Activated CD4-positive, alpha-beta memory T cell treated with anti-CD3 and anti-CD28 coated beads for 36 hours (primary cell): Measurements from ENCODE around the gene HOMER1. TPM values are rescaled to one million over a fixed set of nuclear protein-coding genes. Genes with fewer than 3 reads are reported as not detected.

ENCODE experiments used
- CTCF ChIA-PET: fragments of 350-600 bp; sonication (Branson Sonifier 250); formaldehyde crosslinking; loops from one replicate; lab custom pipeline; 2021; ENCODE audit warnings: antibody characterized with exemption, inconsistent platforms; lab: Charles Lee
- POLR2A ChIA-PET: fragments of 350-600 bp; sonication (Branson Sonifier 250); formaldehyde crosslinking; loops from one replicate; lab custom pipeline; 2021; ENCODE audit warnings: antibody characterized with exemption; lab: Charles Lee
- DNase-seq: peaks from one replicate; pipeline ENCODE4 v3.0.0-alpha.2; 2020
- H3K27ac Mint-ChIP-seq: one replicate; pipeline ENCODE4 v1.8.0; 2021; ENCODE audit warnings: mixed read lengths
- H3K27me3 Mint-ChIP-seq: one replicate; pipeline ENCODE4 v1.8.0; 2021; ENCODE audit warnings: mixed read lengths
- H3K36me3 Mint-ChIP-seq: one replicate; pipeline ENCODE4 v1.8.0; 2021; ENCODE audit warnings: mixed read lengths
- H3K4me1 Mint-ChIP-seq: one replicate; pipeline ENCODE4 v1.8.0; 2021; ENCODE audit warnings: low read depth, mixed read lengths
- H3K4me3 Mint-ChIP-seq: one replicate; pipeline ENCODE4 v1.8.0; 2021; ENCODE audit warnings: mild to moderate bottlenecking, mixed read lengths
- H3K9me3 Mint-ChIP-seq: one replicate; pipeline ENCODE4 v1.8.0; 2021; ENCODE audit warnings: mixed read lengths
- intact Hi-C: fragments of 100-400 bp; cut with micrococcal nuclease; formaldehyde crosslinking; loops from one replicate; pipeline ENCODE4 v1.15.1; 2023
- total RNA-seq, 2 experiments: library from RNA; stranded (reverse); gene quantifications; one replicate each; pipeline ENCODE4 v1.2.3, GENCODE V29; 2021

The HOMER1 gene
- total RNA-seq, 2 experiments from 2014 or later: 3.8 to 4.3 TPM

DNA sequence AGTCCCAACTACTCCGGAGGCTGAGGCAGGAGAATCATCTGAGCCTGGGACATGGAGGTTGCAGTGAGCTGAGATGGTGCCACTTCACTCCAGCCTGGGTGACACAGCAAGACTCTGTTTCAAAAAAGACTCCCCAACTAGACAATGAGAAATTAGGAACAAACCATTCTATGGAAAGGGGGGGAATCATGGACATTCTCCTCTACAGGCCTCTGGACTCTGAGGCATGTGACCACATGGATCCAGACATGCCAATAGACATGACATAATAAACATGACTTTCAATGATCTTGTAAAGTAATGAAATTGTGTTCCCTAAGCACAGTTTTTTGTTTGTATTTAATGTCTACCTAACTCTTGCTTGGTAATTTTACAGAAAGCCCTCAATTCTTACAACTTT, 8.8 kb downstream of the HOMER1 start:
- CTCF ChIA-PET: no interaction called here
- intact Hi-C loops: no loop called here
- no peak overlapping the region for H3K4me3 Mint-ChIP-seq
- H3K9me3 Mint-ChIP-seq: no peaks in the 10 kb centered on the region
- H3K27me3 Mint-ChIP-seq: peaks cover 1% of the 10 kb centered on the region
- POLR2A ChIA-PET: no interaction called here
- H3K4me1 Mint-ChIP-seq: peaks cover 5% of the 10 kb centered on the region
- H3K27ac Mint-ChIP-seq: no peak overlapping the region
- DNase-seq: no peak
- H3K36me3 Mint-ChIP-seq: no peaks in the 10 kb centered on the region

DNA sequence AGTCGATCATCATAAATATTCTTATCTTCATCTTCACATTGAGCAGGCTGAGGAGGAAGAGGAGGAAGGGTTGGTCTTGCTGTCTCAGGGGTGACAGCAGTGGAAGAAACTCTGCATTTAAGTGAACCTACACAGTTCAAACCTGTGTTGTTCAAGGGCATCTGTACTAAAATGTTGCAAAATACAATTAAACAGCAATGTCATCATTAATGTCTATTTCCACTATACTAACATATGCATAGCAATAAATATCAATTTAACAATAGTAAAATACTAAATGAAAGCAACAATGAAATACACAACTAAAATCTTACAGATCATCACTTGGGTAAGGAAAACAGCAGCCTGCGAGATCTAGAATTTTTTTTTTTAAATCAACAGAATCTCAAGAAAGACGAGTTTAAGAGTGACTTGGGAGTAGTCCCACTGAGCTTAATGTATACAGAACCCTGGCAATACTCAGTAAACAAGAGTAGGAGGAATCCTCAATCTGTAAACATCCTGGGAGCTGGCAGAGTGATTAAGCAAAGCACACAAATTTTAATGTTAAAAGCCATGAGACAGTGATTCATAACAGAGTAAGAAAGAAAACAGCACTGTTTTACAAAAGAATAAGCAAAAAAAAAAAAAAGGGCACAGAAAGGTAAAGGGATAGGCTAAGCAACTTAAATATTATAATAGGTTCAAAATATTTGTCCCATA, 10.0 kb downstream of the HOMER1 start:
- POLR2A ChIA-PET: no interaction called here
- intact Hi-C loops: no loop called here
- H3K36me3 Mint-ChIP-seq: no peaks in the 10 kb centered on the region
- no peak for DNase-seq
- no peaks in the 10 kb centered on the region for H3K27me3 Mint-ChIP-seq
- no peak overlapping the region for H3K4me3 Mint-ChIP-seq
- no peak overlapping the region for H3K27ac Mint-ChIP-seq
- CTCF ChIA-PET: no interaction called here
- no peaks in the 10 kb centered on the region for H3K9me3 Mint-ChIP-seq
- peaks cover 10% of the 10 kb centered on the region for H3K4me1 Mint-ChIP-seq

DNA sequence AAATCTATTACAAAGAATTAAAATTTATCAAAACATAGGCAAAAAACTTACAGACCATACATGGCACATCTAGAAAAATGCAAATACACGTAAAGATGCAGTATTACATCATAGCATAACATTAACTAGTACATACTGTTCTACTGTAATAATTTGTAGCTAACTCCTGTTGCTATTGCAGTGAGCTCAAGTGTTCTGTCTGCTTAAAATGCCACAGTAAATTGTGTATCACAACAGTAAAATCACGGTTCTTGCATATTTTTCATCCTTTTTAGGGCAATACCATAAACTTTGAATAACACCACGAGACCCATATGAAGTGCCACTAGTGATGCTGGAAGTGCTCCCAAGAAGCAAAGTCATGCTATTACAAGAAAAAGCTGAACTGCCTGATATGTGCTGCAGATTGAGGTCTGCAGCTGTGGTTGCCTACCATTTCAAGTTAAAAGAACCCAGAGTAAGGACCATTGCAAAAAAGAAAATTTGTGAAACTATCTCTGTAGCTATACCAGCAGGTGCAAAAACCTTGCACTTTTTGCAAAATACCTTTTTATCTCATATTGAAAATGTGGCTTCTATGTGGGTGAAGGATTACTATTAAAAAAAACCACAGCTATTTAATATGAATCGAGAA, 14.2 kb downstream of the HOMER1 start:
- intact Hi-C loops: no loop called here
- Mint-ChIP-seq H3K4me1 (peaks cover 8% of the 10 kb centered on the region), H3K9me3 (no peaks in the 10 kb centered on the region), H3K27ac (no peak overlapping the region), H3K36me3 (no peaks in the 10 kb centered on the region), H3K4me3 (no peak overlapping the region), H3K27me3 (no peaks in the 10 kb centered on the region)
- DNase-seq: no peak
- POLR2A ChIA-PET: interaction anchor here (0.5 kb wide), 1 partner anchor 14 kb away, joined by 3 read pairs; the partner anchor contains the start of gene HOMER1
- CTCF ChIA-PET: interaction anchor here (0.6 to 1.2 kb wide), 2 partner anchors 102 to 479 kb away, joined by 3 to 4 read pairs; no protein-coding TSS in a partner anchor

DNA sequence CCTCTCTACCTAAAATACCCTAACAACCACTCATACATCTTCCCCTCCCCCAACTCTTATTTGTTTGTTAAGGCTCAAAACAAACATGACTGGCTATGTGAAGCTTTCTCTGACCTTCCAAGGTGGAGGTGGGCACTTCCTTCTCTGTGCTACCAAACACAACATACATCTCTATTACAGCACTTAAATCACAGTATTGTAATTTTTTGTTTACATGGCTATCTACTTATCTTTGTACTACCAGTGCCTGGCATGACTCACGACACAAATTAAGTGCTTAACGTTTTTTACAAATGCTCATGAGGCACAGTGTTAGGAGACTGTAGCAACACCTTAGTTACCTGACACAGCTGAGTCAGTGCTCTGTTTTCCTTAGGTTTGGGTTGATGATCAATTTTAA, 18.6 kb downstream of the HOMER1 start:
- H3K27ac Mint-ChIP-seq: no peak overlapping the region

DNA sequence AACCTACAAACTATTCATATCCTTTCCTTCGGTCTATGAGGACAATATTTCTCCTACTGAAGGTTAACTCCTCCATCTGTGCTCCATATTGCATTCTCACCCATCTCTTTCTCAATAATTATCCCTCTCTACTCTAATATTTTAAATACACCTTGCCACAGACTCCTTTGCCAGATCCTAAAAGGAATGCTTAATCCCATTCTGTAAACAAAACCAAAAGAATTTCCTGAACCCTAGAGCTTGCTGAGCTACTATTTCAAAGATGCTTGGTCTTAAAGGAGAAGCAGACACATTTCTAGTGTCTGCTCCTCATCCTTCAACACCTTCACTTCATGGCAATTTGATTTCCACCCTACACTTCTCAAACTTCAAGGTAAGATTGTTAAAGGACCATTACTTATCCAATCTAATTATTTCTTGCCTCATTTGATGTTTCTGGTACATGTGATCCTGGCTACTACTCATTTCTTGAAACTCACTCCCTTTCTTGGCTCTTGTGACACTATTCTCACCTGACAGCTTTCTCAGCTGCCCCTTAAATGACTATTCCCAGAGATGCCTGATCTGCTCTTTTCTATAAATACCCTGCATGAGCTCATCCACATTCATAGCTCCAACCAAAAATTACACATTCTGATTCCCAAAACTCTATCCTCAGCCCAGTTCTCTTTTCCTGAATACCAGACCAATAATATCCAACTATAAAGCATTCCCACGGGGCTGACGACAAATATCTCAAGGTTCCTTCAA, 20.2 kb downstream of the HOMER1 start:
- ChIA-PET POLR2A (no interaction called here), CTCF (no interaction called here)
- no peak overlapping the region for H3K27ac Mint-ChIP-seq

More for the DNA sequence above, 18.6 kb downstream of the HOMER1 start:
- Mint-ChIP-seq H3K4me1 (peaks cover 7% of the 10 kb centered on the region), H3K27me3 (peaks cover 3% of the 10 kb centered on the region), H3K9me3 (no peaks in the 10 kb centered on the region), H3K36me3 (no peaks in the 10 kb centered on the region), H3K4me3 (no peak overlapping the region)
- ChIA-PET POLR2A (no interaction called here), CTCF (no interaction called here)
- DNase-seq: no peak
- intact Hi-C loops: no loop called here

DNA sequence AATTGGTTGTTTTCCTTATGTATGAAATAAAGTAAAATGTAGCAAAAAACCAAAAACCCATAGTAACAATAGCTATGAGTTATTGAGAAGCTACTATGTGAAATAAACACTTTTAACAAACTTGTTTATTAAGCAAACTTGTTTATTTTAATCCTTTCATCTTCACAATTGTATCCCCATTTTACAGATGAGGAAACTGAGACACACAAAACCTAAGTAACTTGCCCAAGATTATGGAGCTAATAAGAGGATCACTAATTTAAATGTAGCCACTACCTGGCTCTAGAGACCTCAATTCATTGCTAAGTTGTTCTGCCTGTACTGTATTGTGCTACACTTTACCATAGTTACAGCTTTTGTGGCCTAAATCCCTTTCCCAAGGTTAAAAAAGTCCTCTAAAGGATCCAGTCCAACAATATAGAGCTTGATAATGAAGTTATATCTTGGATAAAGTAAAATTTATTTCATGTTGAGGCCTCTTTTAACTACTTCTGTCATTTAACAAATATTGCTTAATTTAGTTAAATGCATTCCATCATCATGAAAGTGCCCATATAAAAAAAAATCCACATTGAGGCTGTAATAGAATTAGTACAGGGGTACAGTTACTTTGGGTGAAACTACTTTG, 22.1 kb downstream of the HOMER1 start:
- Mint-ChIP-seq H3K9me3 (no peaks in the 10 kb centered on the region), H3K36me3 (no peaks in the 10 kb centered on the region), H3K4me1 (no peaks in the 10 kb centered on the region), H3K27ac (no peak overlapping the region), H3K27me3 (peaks cover 3% of the 10 kb centered on the region), H3K4me3 (no peak overlapping the region)
- no peak for DNase-seq
- intact Hi-C loops: no loop called here
- ChIA-PET CTCF (no interaction called here), POLR2A (no interaction called here)

More for the DNA sequence above, 20.2 kb downstream of the HOMER1 start:
- no peaks in the 10 kb centered on the region for H3K4me1 Mint-ChIP-seq
- H3K36me3 Mint-ChIP-seq: no peaks in the 10 kb centered on the region
- intact Hi-C loops: no loop called here
- H3K27me3 Mint-ChIP-seq: peaks cover 3% of the 10 kb centered on the region
- no peak overlapping the region for H3K4me3 Mint-ChIP-seq
- H3K9me3 Mint-ChIP-seq: no peaks in the 10 kb centered on the region
- DNase-seq: no peak

DNA sequence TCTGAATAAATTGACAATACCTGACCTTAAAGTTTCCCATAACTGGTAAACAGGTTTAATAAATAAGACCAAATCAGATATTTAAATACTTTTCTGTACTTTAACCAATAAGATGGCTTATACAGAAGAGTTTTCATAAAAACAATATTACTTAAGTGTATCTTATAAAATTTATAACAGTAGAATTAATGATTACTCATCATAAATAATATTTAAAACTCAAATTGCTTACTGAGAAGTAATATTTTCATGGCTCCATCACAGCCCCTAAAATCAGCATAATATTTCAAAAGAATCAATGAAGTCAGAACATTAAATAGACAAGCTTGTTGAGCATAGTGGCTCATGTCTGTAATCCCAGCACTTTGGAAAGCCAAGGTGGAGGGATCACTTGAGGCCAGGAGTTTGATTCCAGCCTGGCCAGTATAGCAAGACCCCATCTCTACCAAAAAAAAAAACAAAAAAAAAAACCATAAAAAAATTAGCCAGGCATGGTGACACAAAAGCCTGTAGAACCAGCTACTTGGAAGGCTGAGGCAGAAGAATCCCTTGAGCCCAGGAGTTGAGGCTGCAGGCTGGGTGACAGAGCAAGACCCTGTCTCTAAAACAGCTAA, 23.5 kb downstream of the HOMER1 start:
- DNase-seq: no peak
- CTCF ChIA-PET: no interaction called here

DNA sequence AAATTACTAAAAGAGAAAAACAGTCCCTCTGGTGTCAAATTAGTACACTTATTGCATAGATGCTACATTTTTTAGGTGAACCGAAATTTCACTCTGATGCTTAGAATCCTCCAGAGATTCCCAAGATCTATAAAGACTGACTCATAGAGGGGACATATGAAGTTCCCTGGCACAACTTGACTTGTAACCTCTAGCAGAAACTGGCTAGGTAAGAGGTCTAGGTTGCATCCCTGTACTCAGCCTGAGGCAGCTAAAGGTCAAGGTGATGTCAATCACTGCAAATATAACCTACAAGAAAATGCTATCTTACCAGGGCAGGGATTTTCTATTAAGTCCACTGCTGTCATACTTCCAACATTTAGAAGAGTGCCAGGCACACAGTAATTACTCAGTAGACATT, 24.2 kb downstream of the HOMER1 start:
- Mint-ChIP-seq H3K36me3 (no peaks in the 10 kb centered on the region), H3K4me1 (no peaks in the 10 kb centered on the region), H3K4me3 (no peak overlapping the region), H3K27ac (no peak overlapping the region), H3K9me3 (no peaks in the 10 kb centered on the region), H3K27me3 (peaks cover 5% of the 10 kb centered on the region)
- POLR2A ChIA-PET: interaction anchor here (0.6 kb wide), 1 partner anchor 17 kb away, joined by 4 read pairs; no protein-coding TSS in a partner anchor
- intact Hi-C loops: no loop called here
- DNase-seq: no peak
- CTCF ChIA-PET: no interaction called here

More for the DNA sequence above, 23.5 kb downstream of the HOMER1 start:
- POLR2A ChIA-PET: interaction anchor here (0.6 kb wide), 2 partner anchors 18 to 923 kb away, joined by 3 to 4 read pairs; no protein-coding TSS in a partner anchor
- H3K27me3 Mint-ChIP-seq: peaks cover 5% of the 10 kb centered on the region
- H3K4me3 Mint-ChIP-seq: no peak overlapping the region
- H3K27ac Mint-ChIP-seq: no peak overlapping the region
- intact Hi-C loops: no loop called here
- no peaks in the 10 kb centered on the region for H3K4me1 Mint-ChIP-seq
- H3K9me3 Mint-ChIP-seq: no peaks in the 10 kb centered on the region
- no peaks in the 10 kb centered on the region for H3K36me3 Mint-ChIP-seq

DNA sequence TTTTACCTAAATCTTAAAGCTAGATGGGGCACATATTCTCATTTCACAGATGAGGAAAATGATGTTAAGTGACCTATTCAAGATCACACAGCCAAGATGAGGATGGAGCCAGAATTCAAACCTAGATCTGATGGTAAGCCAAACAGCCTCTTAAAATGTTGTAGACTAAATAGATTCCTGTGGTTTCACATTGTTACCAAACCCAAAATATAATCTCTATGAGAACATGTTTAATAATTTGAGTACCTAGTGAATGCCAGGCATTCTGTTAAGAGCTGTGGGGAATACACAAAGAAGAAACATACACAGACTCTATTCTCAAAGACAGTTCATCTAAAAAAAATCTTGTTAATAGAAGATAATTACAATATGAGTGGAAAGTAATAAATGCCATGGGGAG, 25.2 kb downstream of the HOMER1 start:
- Mint-ChIP-seq H3K9me3 (no peaks in the 10 kb centered on the region), H3K36me3 (no peaks in the 10 kb centered on the region), H3K4me3 (no peak overlapping the region), H3K27ac (no peak overlapping the region), H3K4me1 (no peaks in the 10 kb centered on the region), H3K27me3 (peaks cover 2% of the 10 kb centered on the region)
- CTCF ChIA-PET: no interaction called here
- intact Hi-C loops: no loop called here
- POLR2A ChIA-PET: no interaction called here
- no peak for DNase-seq

DNA sequence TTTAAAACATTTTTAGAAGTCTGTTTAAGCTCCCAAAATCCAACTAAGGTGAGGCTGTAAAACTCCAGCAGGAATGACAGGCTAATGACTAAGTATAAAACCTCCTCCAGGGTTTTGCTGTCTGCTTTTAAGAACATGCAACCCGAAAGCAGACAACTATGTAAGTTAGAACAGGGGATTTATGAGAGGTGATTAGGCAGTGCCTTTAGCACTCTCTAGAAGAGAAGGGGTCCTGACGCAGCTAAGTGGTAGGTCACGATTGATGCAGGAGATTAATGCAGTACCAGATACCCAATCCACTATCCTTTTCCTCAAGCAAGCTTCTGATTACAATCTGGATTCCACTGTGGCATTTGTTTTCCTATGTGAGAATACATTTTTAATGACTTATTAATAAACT, 25.9 kb downstream of the HOMER1 start:
- Mint-ChIP-seq H3K27ac (no peak overlapping the region), H3K4me1 (no peaks in the 10 kb centered on the region)
- CTCF ChIA-PET: no interaction called here

DNA sequence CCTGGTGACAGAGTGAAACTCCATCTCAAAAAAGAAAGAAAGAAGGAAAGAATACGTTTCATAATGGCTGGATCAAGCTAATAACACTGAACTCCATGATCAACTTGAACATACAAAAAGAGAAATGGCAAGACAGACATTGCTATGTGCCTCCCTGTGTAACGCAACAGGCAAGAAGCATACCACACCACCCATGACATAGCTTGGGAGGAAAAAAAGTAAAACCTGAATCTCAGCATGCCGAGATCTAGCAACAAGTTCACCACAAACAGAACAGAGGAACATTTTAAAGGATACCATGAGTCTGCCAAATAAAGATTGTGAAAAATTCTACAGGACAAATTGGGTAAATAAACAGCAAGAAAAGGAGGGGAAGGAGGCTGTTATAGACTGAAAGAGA, 26.7 kb downstream of the HOMER1 start:
- Mint-ChIP-seq H3K4me1 (no peaks in the 10 kb centered on the region), H3K27me3 (peaks cover 2% of the 10 kb centered on the region), H3K36me3 (no peaks in the 10 kb centered on the region), H3K27ac (no peak overlapping the region), H3K4me3 (no peak overlapping the region), H3K9me3 (no peaks in the 10 kb centered on the region)
- intact Hi-C loops: no loop called here
- ChIA-PET POLR2A (no interaction called here), CTCF (no interaction called here)
- no peak for DNase-seq

More for the DNA sequence above, 25.9 kb downstream of the HOMER1 start:
- Mint-ChIP-seq H3K9me3 (no peaks in the 10 kb centered on the region), H3K36me3 (no peaks in the 10 kb centered on the region), H3K4me3 (no peak overlapping the region), H3K27me3 (peaks cover 2% of the 10 kb centered on the region)
- no peak for DNase-seq
- POLR2A ChIA-PET: no interaction called here
- intact Hi-C loops: no loop called here
